Neural cell (in vitro differentiated cells): ENCODE measurements around the gene PTPRG. TPM values are rescaled to one million over a fixed set of nuclear protein-coding genes. Genes with fewer than 3 reads are reported as not detected.
A peak's percentile ranks its signal among the peaks of the same experiment; 100 is the strongest.
"Not testable (repeated sequence)": the region's sequence is repeated elsewhere in the genome, so short reads cannot be mapped to it uniquely, and the experiment has no call there.

ENCODE experiments used
- H2AFZ ChIP-seq: fragments of 200-600, 300-800 bp; sonication (generic), shearing (Covaris generic); 2 replicates; pipeline ENCODE4 v1.6.0; 2014; ENCODE audit warnings: low read depth, mild to moderate bottlenecking, antibody characterized with exemption, low read length, moderate library complexity
- H3F3A ChIP-seq: fragments of 200-600 bp; shearing (Covaris generic); 2 replicates; pipeline ENCODE4 v1.6.1; 2016; ENCODE audit warnings: mild to moderate bottlenecking, moderate library complexity, mixed read lengths, antibody characterized with exemption, low read length; ENCODE audit not compliant: insufficient read depth, poor library complexity, severe bottlenecking
- H3K27ac ChIP-seq: fragments of 200-600, 300-800 bp; sonication (generic), shearing (Covaris generic); 2 replicates; pipeline ENCODE4 v1.5.1; 2014; ENCODE audit warnings: mild to moderate bottlenecking, low read length, moderate library complexity
- H3K27me3 ChIP-seq: fragments of 300-800, 200-600 bp; sonication (generic), shearing (Covaris generic); 2 replicates; pipeline ENCODE4 v1.6.0; 2014; ENCODE audit warnings: mild to moderate bottlenecking, low read depth, low read length, moderate library complexity; ENCODE audit not compliant: insufficient read depth
- H3K36me3 ChIP-seq: fragments of 300-800, 200-600 bp; sonication (generic), shearing (Covaris generic); 2 replicates; pipeline ENCODE4 v1.5.1; 2014; ENCODE audit warnings: mild to moderate bottlenecking, antibody characterized with exemption, low read length, moderate library complexity; ENCODE audit not compliant: insufficient read depth
- H3K4me2 ChIP-seq: fragments of 300-800, 200-600 bp; sonication (generic), shearing (Covaris generic); 2 replicates; pipeline ENCODE4 v1.6.0; 2014; ENCODE audit warnings: mild to moderate bottlenecking, low read length
- H3K4me3 ChIP-seq: fragments of 300-800, 200-600 bp; sonication (generic), shearing (Covaris generic); 2 replicates; pipeline ENCODE4 v1.5.1; 2014; ENCODE audit warnings: mild to moderate bottlenecking, low read length, moderate library complexity
- H3K79me2 ChIP-seq: fragments of 200-600 bp; shearing (Covaris generic); replicated peaks from 2 replicates; pipeline ENCODE4 v1.6.0; 2014; ENCODE audit warnings: mild to moderate bottlenecking, low read length, moderate library complexity; ENCODE audit not compliant: insufficient read depth
- H3K9ac ChIP-seq: fragments of 300-800, 200-600 bp; sonication (generic), shearing (Covaris generic); 2 replicates; pipeline ENCODE4 v1.6.1; 2016; ENCODE audit warnings: mild to moderate bottlenecking, low read length, mixed read lengths
- H3K9me2 ChIP-seq: fragments of 200-600 bp; shearing (Covaris generic); 2 replicates; pipeline ENCODE4 v1.6.1; 2016; ENCODE audit warnings: mild to moderate bottlenecking, low read length, mixed read lengths; ENCODE audit not compliant: insufficient read depth
- H3K9me3 ChIP-seq: fragments of 200-600, 300-800 bp; sonication (generic), shearing (Covaris generic); 2 replicates; pipeline ENCODE4 v1.6.1; 2016; ENCODE audit warnings: mild to moderate bottlenecking, mixed run types, low read length, moderate library complexity, mixed read lengths
- H4K20me1 ChIP-seq: fragments of 200-600 bp; shearing (Covaris generic); 2 replicates; pipeline ENCODE4 v1.6.1; 2016; ENCODE audit warnings: mild to moderate bottlenecking, mixed run types; ENCODE audit not compliant: insufficient read depth
- CTCF ChIP-seq: fragments of 450-650 bp; IDR thresholded peaks from 2 replicates; pipeline ENCODE4 v1.5.1; 2014; ENCODE audit warnings: antibody characterized with exemption, mild to moderate bottlenecking, moderate library complexity; ENCODE audit not compliant: poor library complexity, severe bottlenecking
- EP300 ChIP-seq: fragments of 450-650 bp; conservative IDR thresholded peaks from 2 replicates; pipeline ENCODE4 v1.6.1; 2014; ENCODE audit warnings: antibody characterized with exemption, mild to moderate bottlenecking, moderate library complexity; ENCODE audit not compliant: poor library complexity, severe bottlenecking
- EZH2 ChIP-seq: fragments of 200-600, 300-800 bp; shearing (Covaris generic), sonication (generic); IDR thresholded peaks from 2 replicates; pipeline ENCODE4 v1.6.1; 2014; ENCODE audit warnings: antibody characterized with exemption, low read length, borderline replicate concordance, mild to moderate bottlenecking; ENCODE audit not compliant: insufficient read depth, poor library complexity, severe bottlenecking
- MXI1 ChIP-seq: fragments of 450-650 bp; conservative IDR thresholded peaks from 2 replicates; pipeline ENCODE4 v1.6.1; 2014; ENCODE audit warnings: antibody characterized with exemption, mild to moderate bottlenecking; ENCODE audit not compliant: poor library complexity, severe bottlenecking
- POLR2AphosphoS5 ChIP-seq: IDR thresholded peaks from 2 replicates; pipeline ENCODE4 v1.6.1; 2012
- RAD21 ChIP-seq: fragments of 450-650 bp; conservative IDR thresholded peaks from 2 replicates; pipeline ENCODE4 v1.6.1; 2014; ENCODE audit warnings: antibody characterized with exemption, mild to moderate bottlenecking, moderate library complexity
- REST ChIP-seq: IDR thresholded peaks from 2 replicates; pipeline ENCODE4 v1.6.1; 2012; ENCODE audit warnings: borderline replicate concordance
- SMC3 ChIP-seq: fragments of 450-650 bp; conservative IDR thresholded peaks from 2 replicates; pipeline ENCODE4 v1.6.1; 2014; ENCODE audit warnings: antibody characterized with exemption, mild to moderate bottlenecking, moderate library complexity; ENCODE audit not compliant: poor library complexity
- TAF1 ChIP-seq: IDR thresholded peaks from 2 replicates; pipeline ENCODE4 v1.6.1; 2012; ENCODE audit warnings: low read depth
- polyA plus RNA-seq: library from polyadenylated mRNA; depleted of rRNA; stranded (reverse); fragments of >200 nt; gene quantifications from 2 replicates; pipeline ENCODE4 v1.2.3, GENCODE V29; 2014

The PTPRG gene
- polyA plus RNA-seq, 1 donor from 2014 or later = 33.1 TPM

GRCh38 chr3:61697301-61697700 lies 135.9 kb downstream of the PTPRG start:
- no peaks in the 10 kb centered on the region for H4K20me1 ChIP-seq
- H3K36me3 ChIP-seq = no peaks in the 10 kb centered on the region
- H3K4me3 ChIP-seq = no peak overlapping the region
- no peak overlapping the region for H2AFZ ChIP-seq
- no peaks in the 10 kb centered on the region for H3K79me2 ChIP-seq
- H3F3A ChIP-seq = no peaks in the 10 kb centered on the region
- H3K9me2 ChIP-seq = no peaks in the 10 kb centered on the region
- H3K27ac ChIP-seq = no peak overlapping the region
- H3K9ac ChIP-seq = no peak overlapping the region
- no peak overlapping the region for H3K4me2 ChIP-seq
- no peak for TF ChIP-seq POLR2AphosphoS5
- no peak for TF ChIP-seq EP300
- TF ChIP-seq EZH2 = no peak
- H3K27me3 ChIP-seq = no peaks in the 10 kb centered on the region
- H3K9me3 ChIP-seq = no peaks in the 10 kb centered on the region

GRCh38 chr3:61698278-61699072 lies 137.1 kb downstream of the PTPRG start:
- H3K79me2 ChIP-seq, H3K4me2 ChIP-seq, H3K27me3 ChIP-seq, H2AFZ ChIP-seq, H4K20me1 ChIP-seq, H3K27ac ChIP-seq, H3F3A ChIP-seq, H3K9me2 ChIP-seq, H3K9ac ChIP-seq, H3K9me3 ChIP-seq, H3K36me3 ChIP-seq, H3K4me3 ChIP-seq: not testable (repeated sequence)

- peak overlapping the region; percentile 13 for H3K9ac ChIP-seq
- H3K27ac ChIP-seq = peak overlapping the region; percentile 59
- no peaks in the 10 kb centered on the region for H3K9me2 ChIP-seq
- TF ChIP-seq TAF1 (no peak), POLR2AphosphoS5 (no peak), REST (no peak), EZH2 (no peak), MXI1 (peak; percentile 39), CTCF (no peak), SMC3 (no peak), EP300 (peak; percentile 40), RAD21 (no peak)
- H3K27me3 ChIP-seq = no peaks in the 10 kb centered on the region
- no peaks in the 10 kb centered on the region for H4K20me1 ChIP-seq
- no peaks in the 10 kb centered on the region for H3K9me3 ChIP-seq
- no peak overlapping the region for H2AFZ ChIP-seq
- H3K4me2 ChIP-seq = no peak overlapping the region
- no peaks in the 10 kb centered on the region for H3F3A ChIP-seq
- H3K4me3 ChIP-seq = peak overlapping the region; percentile 4
- no peaks in the 10 kb centered on the region for H3K36me3 ChIP-seq
- no peaks in the 10 kb centered on the region for H3K79me2 ChIP-seq
These were observed 138.3 kb downstream of the PTPRG start for GRCh38 chr3:61699622-61700021.
